Pancreas (tissue), 10 donors: ENCODE data around the gene LTBP1. TPM values are rescaled to one million over a fixed set of nuclear protein-coding genes. Genes with fewer than 3 reads are reported as not detected.

Experiments used
- ATAC-seq, 4 donors: fragments of 200-7000 bp; cut with Tn5 transposase; one replicate each; pipeline versions ENCODE4 v1.8.0 to v1.9.1; 2020; ENCODE audit warnings: mild to moderate bottlenecking in 4 of 4, moderate library complexity in 4 of 4
- DNase-seq, 6 donors: peaks; one replicate each; pipeline ENCODE4 v3.0.0-alpha.2; 2020
- FAIRE-seq: peaks from 2 replicates; lab custom pipeline; 2012; peaks lifted over from hg19 to GRCh38; lab: Jason Lieb, UNC
- H3K27ac ChIP-seq, 4 donors: fragments of 200-600 bp; sonication (generic); 1 replicate in 3 of 4; 2 replicates in 1 of 4; pipeline versions ENCODE4 v1.5.0 to v1.8.0; 2020
- H3K27me3 ChIP-seq, 4 donors: fragments of 200-600 bp; one replicate each; pipeline ENCODE4 v1.8.0; 2021
- H3K36me3 ChIP-seq, 3 donors: fragments of 200-600 bp; sonication (generic) in 1 of 3; one replicate each; pipeline versions ENCODE4 v1.5.0 to v1.8.0; 2020 to 2021
- H3K4me1 ChIP-seq, 3 donors: fragments of 200-600 bp; one replicate each; pipeline ENCODE4 v1.8.0; 2021
- H3K4me3 ChIP-seq, 4 donors: fragments of 200-600 bp; sonication (generic) in 2 of 4; one replicate each; pipeline versions ENCODE4 v1.5.0 to v1.8.0; 2020 to 2021
- H3K9me3 ChIP-seq, 4 donors: fragments of 200-600 bp; one replicate each; pipeline ENCODE4 v1.8.0; 2021
- WGBS, 2 donors: extraction: QIAGEN DNeasy Blood & Tissue Kit; methylation state at CpG; one replicate each; pipeline ENCODE4 v1.1.7; 2013; 5-methylcytosine and 5-hydroxymethylcytosine counted together
- intact Hi-C, 3 donors: fragments of 100-400 bp; cut with DNase I; formaldehyde crosslinking; loops; one replicate each; pipeline versions ENCODE4 v1.11.1 to v1.14.2; 2022
- polyA plus RNA-seq, 2 donors: library from polyadenylated mRNA; stranded (reverse); fragments of 200-250 nt; gene quantifications; one replicate each; pipeline ENCODE4 v1.2.3, GENCODE V29; 2013
- total RNA-seq, 6 donors: library from RNA; stranded (reverse); fragmentation: NEBNext Ultra II Directional in 4 of 6; extraction: Animal tissue kit (Norgen Biotek cat#: 25700) in 4 of 6; gene quantifications; one replicate each; pipeline versions ENCODE4 v1.2.1 to v1.2.4, GENCODE V29; 2021 to 2023
- TF ChIP-seq, protein P1 (sequence below), 4 donors: fragments of 200-600 bp; sonication (generic) in 3 of 4; IDR thresholded peaks; one replicate each; pipeline versions ENCODE4 v1.5.0 to v1.8.0; 2021; ENCODE audit warnings: antibody characterized with exemption in 4 of 4
- donor health status: healthy with polysubstance abuse.
- donor health status: DM: no; HTN: no; CAD: no; lungs with moderate emphysema.
- donor health status: DM: no; HTN: no; CAD: no.
- donor health status: control.
- donor health status: control.
- donor health status: Bipolar disorder and iron deficiency.
- donor health status: DM: yes; HTN: yes; CAD: no.
- donor health status: DM: no; HTN: no; CAD: no.
- donor health status: DM: no; HTN: no; CAD: no.
- donor health status: DM: yes; HTN: yes; CAD: no.

The LTBP1 gene
- total and polyA plus RNA-seq, 8 donors, result 0.83 to 21.2 (median 2.6) TPM

DNA sequence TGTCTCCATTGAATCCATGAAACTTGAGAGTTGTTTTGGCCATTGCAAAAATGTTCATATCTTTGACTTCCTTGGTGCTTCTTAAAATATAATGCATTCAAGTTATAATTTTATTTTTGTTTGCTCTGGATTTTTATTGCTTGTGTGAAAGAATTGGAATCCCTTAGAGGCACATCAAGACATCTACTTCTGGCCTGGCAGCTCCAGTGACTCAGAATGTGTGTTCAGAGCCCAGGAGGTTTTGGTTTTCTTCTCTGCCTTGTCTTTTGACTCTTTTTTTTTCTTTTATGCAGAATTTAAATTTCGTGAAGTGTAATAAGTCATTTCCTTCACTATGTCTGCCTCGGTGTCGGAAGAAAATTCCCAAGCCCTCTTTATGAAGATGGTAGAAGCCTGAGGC is 180.2 kb downstream of the LTBP1 start:
- no peak for FAIRE-seq
- Histone ChIP-seq H3K4me3 (no peak overlapping the region), H3K36me3 (no peaks in the 10 kb centered on the region), H3K9me3 (no peaks in the 10 kb centered on the region), H3K27ac (no peak overlapping the region), H3K4me1 (no peaks in the 10 kb centered on the region), H3K27me3 (no peaks in the 10 kb centered on the region)
- TF ChIP-seq, protein P1, sequence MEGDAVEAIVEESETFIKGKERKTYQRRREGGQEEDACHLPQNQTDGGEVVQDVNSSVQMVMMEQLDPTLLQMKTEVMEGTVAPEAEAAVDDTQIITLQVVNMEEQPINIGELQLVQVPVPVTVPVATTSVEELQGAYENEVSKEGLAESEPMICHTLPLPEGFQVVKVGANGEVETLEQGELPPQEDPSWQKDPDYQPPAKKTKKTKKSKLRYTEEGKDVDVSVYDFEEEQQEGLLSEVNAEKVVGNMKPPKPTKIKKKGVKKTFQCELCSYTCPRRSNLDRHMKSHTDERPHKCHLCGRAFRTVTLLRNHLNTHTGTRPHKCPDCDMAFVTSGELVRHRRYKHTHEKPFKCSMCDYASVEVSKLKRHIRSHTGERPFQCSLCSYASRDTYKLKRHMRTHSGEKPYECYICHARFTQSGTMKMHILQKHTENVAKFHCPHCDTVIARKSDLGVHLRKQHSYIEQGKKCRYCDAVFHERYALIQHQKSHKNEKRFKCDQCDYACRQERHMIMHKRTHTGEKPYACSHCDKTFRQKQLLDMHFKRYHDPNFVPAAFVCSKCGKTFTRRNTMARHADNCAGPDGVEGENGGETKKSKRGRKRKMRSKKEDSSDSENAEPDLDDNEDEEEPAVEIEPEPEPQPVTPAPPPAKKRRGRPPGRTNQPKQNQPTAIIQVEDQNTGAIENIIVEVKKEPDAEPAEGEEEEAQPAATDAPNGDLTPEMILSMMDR (IDR thresholded peaks at IDR 0.05), result no peak
- intact Hi-C loops, result no loop called here
- no peak for DNase-seq
- ATAC-seq, result no peak
- WGBS, 2 donors, result 84 to 85% methylated on average over 3 of the region's 3 CpGs

DNA sequence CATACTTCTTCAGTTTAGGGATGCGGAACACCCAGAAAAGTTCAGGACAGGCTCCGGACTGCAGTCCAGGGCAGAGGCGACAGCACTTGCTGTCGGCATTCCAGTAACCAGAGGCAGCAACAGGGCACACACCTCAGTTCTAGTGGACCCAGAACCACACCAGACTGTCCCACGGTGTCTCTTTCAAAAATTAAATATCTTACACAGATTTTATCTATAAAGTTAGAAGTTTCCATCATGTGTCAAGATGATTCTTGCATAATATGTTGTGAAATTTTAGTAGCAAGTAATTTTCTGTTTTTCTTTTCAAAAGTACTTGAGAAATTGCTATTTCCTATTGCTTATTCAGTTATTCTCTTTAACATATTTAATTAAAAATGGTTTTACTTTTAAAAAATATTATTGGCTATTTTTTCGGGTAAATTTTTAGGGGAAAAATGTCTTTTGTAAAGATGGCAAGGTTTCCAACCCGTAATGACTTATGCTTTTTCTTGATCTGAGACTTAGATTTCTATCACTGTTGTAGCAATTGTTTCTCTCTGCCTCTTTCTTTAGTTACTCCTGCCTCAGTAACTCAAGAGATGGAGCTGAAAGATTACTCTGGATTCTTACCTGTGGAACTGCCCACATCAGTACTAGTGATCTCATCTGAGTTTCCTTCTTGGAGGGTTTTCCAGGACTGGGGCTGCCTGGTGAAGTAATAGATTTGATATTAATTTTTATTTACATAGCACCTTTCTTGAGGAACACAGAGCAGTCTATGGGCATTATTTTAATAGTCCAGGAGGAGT is 182.7 kb downstream of the LTBP1 start:
- Histone ChIP-seq H3K9me3 (no peaks in the 10 kb centered on the region), H3K27me3 (no peaks in the 10 kb centered on the region), H3K4me1 (no peaks in the 10 kb centered on the region), H3K27ac (no peak overlapping the region), H3K36me3 (no peaks in the 10 kb centered on the region), H3K4me3 (no peak overlapping the region)
- TF ChIP-seq, protein P1 (IDR thresholded peaks at IDR 0.05), result no peak
- WGBS, 2 donors, result 90 to 94% methylated on average over 7 of the region's 7 CpGs
- DNase-seq (no peak), FAIRE-seq (no peak), ATAC-seq (no peak)
- intact Hi-C loops, result no loop called here

DNA sequence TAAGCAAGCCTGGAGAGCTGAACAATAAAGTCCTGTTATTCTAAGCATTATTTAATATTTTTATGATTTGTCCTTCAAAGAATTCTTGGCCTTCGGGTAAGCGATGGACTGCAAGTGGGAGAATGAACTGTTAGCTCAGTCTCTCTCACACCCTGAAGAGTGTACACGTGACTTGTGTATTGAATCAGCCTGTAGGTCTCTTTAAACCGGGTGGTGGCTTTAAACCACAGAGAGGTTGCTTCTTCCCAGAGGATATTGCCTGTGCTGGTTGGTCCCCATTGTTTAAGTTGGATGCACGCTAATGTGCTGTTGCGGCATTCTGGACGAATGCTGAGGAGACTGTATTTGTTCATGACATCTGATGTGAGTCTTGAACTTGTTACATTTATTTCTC is 183.3 kb downstream of the LTBP1 start:
- 90% methylated on average over 7 of the region's 7 CpGs for WGBS, 2 donors
- no peak for ATAC-seq
- DNase-seq, result no peak

DNA sequence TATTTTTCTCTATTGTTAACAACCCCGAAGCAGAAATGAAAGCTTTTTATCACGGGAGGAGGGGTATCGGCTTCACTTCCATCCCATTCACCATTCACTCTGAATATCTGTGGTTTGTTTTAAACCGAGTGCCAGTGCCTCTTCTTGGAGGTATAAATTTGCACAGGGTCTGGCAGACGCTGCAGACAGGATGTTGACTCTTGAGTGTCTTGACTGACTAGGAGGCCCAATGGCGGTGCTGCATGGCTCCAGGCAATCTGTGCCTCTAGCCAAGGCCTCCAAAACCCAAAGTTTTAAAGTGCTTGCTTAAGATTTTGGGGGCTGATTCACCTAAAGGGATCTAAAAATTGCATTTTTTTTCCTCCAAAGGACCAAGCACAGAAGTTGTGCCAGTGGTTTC is 183.8 kb downstream of the LTBP1 start:
- ATAC-seq, result no peak
- no peak for DNase-seq
- Histone ChIP-seq H3K27ac (no peak overlapping the region), H3K4me3 (no peak overlapping the region), H3K36me3 (no peaks in the 10 kb centered on the region), H3K27me3 (no peaks in the 10 kb centered on the region), H3K9me3 (no peaks in the 10 kb centered on the region), H3K4me1 (no peaks in the 10 kb centered on the region)
- TF ChIP-seq, protein P1 (IDR thresholded peaks at IDR 0.05), result no peak
- WGBS, 2 donors, result 71 to 74% methylated on average over 6 of the region's 6 CpGs
- no peak for FAIRE-seq
- intact Hi-C loops, result no loop called here

More for the DNA sequence above, 183.3 kb downstream of the LTBP1 start:
- no peak for FAIRE-seq
- TF ChIP-seq, protein P1 (IDR thresholded peaks at IDR 0.05), result no peak
- no peaks in the 10 kb centered on the region for H3K4me1 ChIP-seq
- no peak overlapping the region for H3K4me3 ChIP-seq
- no peaks in the 10 kb centered on the region for H3K9me3 ChIP-seq
- no peak overlapping the region for H3K27ac ChIP-seq
- H3K27me3 ChIP-seq, result no peaks in the 10 kb centered on the region
- intact Hi-C loops, result no loop called here
- no peaks in the 10 kb centered on the region for H3K36me3 ChIP-seq

DNA sequence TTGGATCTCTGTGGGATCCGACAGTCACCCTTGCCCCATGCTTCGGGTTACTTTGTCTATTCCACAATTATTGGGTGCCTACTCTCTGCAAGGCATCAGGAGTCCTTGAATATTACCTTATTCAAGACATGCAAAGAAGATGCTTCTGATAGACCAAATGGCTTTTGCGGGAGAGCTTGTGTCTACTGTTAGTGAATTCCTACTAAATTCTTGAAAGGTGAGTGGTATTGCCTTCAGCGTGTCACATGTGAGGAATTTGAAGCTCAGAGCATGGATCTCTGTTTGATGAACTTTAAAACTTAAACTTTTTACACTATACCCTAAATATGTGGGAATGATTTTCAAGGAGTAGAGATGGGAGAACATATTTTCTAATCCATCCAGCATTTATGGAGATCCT is 184.4 kb downstream of the LTBP1 start:
- WGBS, 2 donors, result 95 to 98% methylated on average over 4 of the region's 4 CpGs
- no peak for DNase-seq
- H3K36me3 ChIP-seq, result no peaks in the 10 kb centered on the region
- H3K4me3 ChIP-seq, result no peak overlapping the region
- FAIRE-seq, result no peak
- H3K27me3 ChIP-seq, result no peaks in the 10 kb centered on the region
- no peak for ATAC-seq
- no peaks in the 10 kb centered on the region for H3K4me1 ChIP-seq
- no peak overlapping the region for H3K27ac ChIP-seq
- intact Hi-C loops, result no loop called here
- TF ChIP-seq, protein P1 (IDR thresholded peaks at IDR 0.05), result no peak
- no peaks in the 10 kb centered on the region for H3K9me3 ChIP-seq
